NCI-H146 treated with DMSO at 0.1 percent for 48 hours (cell line): ENCODE results near the gene FBN2.

Experiments used
- DNase-seq: peaks from one replicate; lab custom pipeline; 2025; ENCODE audit not compliant: unreplicated experiment; lab: John Stamatoyannopoulos, UW

Gene FBN2

GRCh38 chr5:128538000-128538249 is at the start of gene FBN2:
Gene FBN2, minus strand, starts transcription at chr5:128538245. Its CDS starts 642 bp downstream, at chr5:128537603.
- DNase-seq: no peak

- DNase-seq: no peak
These were observed 49.2 kb upstream of the FBN2 start for GRCh38 chr5:128587275-128587674.

GRCh38 chr5:128586848-128587247 is 48.8 kb upstream of the FBN2 start:
- DNase-seq: no peak

GRCh38 chr5:128579639-128580038 is 41.6 kb upstream of the FBN2 start:
- no peak for DNase-seq

- DNase-seq: no peak
These were observed 41.0 kb upstream of the FBN2 start for GRCh38 chr5:128579093-128579492.

GRCh38 chr5:128574041-128574440 is 36.0 kb upstream of the FBN2 start:
- DNase-seq: no peak

- no peak for DNase-seq
These were observed 34.9 kb upstream of the FBN2 start for GRCh38 chr5:128572930-128573319.

- no peak for DNase-seq
These were observed 34.2 kb upstream of the FBN2 start for GRCh38 chr5:128572051-128572929.

- DNase-seq: no peak
These were observed 28.1 kb upstream of the FBN2 start for GRCh38 chr5:128566178-128566577.

GRCh38 chr5:128559300-128560297 is 21.6 kb upstream of the FBN2 start:
- DNase-seq: no peak

GRCh38 chr5:128553747-128554146 is 15.7 kb upstream of the FBN2 start:
- DNase-seq: no peak

GRCh38 chr5:128551476-128551875 is 13.4 kb upstream of the FBN2 start:
- no peak for DNase-seq

- DNase-seq: no peak
These were observed 11.5 kb upstream of the FBN2 start for GRCh38 chr5:128549496-128549895.

GRCh38 chr5:128546658-128547281 is 8.7 kb upstream of the FBN2 start:
- peak; percentile 10 for DNase-seq

- DNase-seq: no peak
These were observed 3.3 kb upstream of the FBN2 start for GRCh38 chr5:128541385-128541784.

- DNase-seq: no peak
These were observed 989 bp upstream of the FBN2 start for GRCh38 chr5:128539038-128539429.

- DNase-seq: peak; percentile 43
These were observed 399 bp upstream of the FBN2 start for GRCh38 chr5:128538250-128539037.

GRCh38 chr5:128537221-128537999 is 635 bp downstream of the FBN2 start:
- DNase-seq: no peak

- DNase-seq: peak; percentile 4
These were observed 1.5 kb downstream of the FBN2 start for GRCh38 chr5:128536254-128537220.
